ENCODE data around the gene BTN1A1.

Gene BTN1A1

DNA sequence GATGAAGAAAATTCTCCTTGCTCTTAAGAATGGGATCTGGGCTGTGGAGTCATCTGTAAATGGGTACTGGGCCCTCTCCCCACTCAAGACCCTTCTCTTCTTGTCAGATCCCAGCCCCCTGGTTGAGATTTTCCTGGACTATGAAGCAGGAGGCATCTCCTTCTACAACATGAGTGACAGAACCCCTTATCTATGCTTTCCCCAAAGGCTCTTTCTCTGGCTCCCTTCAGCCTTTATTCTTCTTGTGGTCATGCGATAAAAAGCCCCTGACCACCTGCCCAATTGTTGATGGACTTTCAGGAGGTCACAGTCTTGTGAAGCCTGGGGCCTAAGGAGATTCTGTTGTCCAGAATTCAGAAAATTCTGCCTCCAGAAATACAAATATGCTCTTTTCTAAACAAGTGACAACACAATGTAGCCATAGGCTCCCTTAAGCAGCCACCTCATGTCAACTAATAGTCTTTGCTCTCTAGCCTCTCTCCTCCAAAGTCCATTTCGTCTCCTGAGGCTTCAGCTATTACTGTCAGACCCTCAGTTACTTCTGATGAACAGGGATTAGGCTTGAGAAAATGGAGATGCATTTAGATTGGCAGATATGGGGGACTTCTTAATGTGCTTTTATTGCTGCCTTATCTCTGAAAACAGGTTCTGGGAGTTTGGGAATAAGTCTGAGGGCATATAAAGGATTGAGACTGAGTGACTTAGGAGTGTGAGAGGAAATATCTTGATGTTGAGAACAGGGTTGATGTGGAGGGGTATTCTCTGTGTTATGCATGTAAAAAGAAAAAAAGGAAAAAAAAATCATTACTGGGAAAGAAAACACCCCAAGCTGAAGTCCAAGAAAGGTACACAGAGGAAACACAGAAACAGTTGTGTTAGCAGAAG, 21.8 kb upstream of the BTN1A1 start:
- Histone ChIP-seq H3K4me1 (ENCODE audit: control insufficient read depth, low read depth, low read length) (peaks cover 25% of the 10 kb centered on the region), H3K9me3 (ENCODE audit: control insufficient read depth, low read depth, low read length) (no peaks in the 10 kb centered on the region), H3K36me3 (ENCODE audit: control insufficient read depth, low read depth, low read length) (no peaks in the 10 kb centered on the region), H3K4me3 (ENCODE audit: low read length) (no peak overlapping the region), H3K27me3 (ENCODE audit: control insufficient read depth, insufficient read depth, low read length) (no peaks in the 10 kb centered on the region), H3K9ac (ENCODE audit: low read length) (no peak overlapping the region), H3K27ac (ENCODE audit: low read length) (no peak overlapping the region)

DNA sequence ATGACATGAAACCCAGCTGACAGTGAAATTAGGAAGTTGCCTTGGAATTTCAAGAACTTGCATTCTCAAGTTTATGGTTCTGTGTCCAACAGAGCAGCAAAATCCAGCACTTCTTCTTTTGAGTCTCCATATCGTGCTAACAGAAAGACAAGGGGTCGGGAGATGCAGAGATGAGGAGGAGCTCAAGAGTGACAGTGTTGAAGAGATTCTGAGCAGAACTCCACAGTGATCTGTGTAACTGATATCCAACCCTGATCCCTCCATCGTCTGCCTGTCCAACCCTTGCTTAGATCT, 21.2 kb upstream of the BTN1A1 start:
- no peak overlapping the region for H3K27ac ChIP-seq (ENCODE audit: low read length)
- H3K9me3 ChIP-seq (ENCODE audit: control insufficient read depth, low read depth, low read length) = no peaks in the 10 kb centered on the region
- no peak overlapping the region for H3K4me3 ChIP-seq (ENCODE audit: low read length)
- H3K4me1 ChIP-seq (ENCODE audit: control insufficient read depth, low read depth, low read length) = peaks cover 23% of the 10 kb centered on the region
- no peaks in the 10 kb centered on the region for H3K27me3 ChIP-seq (ENCODE audit: control insufficient read depth, insufficient read depth, low read length)
- H3K9ac ChIP-seq (ENCODE audit: low read length) = no peak overlapping the region
- H3K36me3 ChIP-seq (ENCODE audit: control insufficient read depth, low read depth, low read length) = no peaks in the 10 kb centered on the region

DNA sequence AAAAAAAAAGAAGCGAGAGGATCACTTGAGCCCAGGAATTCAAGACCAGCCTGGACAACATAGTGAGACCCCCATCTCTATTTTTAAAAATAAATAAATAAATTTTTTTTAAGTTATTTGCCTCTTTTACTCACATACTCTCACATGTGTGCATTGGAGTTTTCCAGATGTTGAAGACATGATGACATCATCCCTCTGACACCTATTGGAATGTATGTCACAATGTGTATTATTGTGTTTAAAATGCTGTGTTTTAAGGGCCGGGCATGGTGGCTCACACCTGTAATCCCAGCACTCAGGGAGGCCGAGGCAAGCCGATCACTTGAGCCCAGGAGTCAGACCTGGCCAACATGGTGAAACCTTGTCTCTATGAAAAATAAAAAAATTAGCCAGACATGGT, 17.8 kb upstream of the BTN1A1 start:
- no peaks in the 10 kb centered on the region for H3K4me1 ChIP-seq (ENCODE audit: control insufficient read depth, low read depth, low read length)
- no peaks in the 10 kb centered on the region for H3K9me3 ChIP-seq (ENCODE audit: control insufficient read depth, low read depth, low read length)

DNA sequence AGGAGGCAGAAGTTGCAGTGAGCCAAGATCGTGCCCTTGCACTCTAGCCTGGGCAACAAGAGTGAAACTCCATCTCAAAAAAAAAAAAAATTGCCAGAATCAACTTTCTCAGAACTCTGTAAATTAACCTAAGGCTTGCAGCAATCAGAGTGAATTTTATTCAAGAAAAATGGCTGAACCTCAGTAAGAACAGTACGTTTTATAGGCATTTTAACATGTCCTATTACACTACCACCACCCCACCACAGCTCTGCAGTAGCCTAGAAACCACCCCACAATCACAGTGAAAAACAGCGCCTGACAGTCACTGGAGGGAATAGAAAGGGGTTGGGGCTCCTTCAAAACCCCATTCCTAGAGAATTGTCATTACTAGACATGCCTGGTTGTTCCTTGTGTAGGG, 16.4 kb upstream of the BTN1A1 start:
- Histone ChIP-seq H3K9ac (ENCODE audit: low read length) (no peak overlapping the region), H3K4me3 (ENCODE audit: low read length) (no peak overlapping the region), H3K9me3 (ENCODE audit: control insufficient read depth, low read depth, low read length) (no peaks in the 10 kb centered on the region), H3K27me3 (ENCODE audit: control insufficient read depth, insufficient read depth, low read length) (no peaks in the 10 kb centered on the region), H3K27ac (ENCODE audit: low read length) (no peak overlapping the region), H3K36me3 (ENCODE audit: control insufficient read depth, low read depth, low read length) (no peaks in the 10 kb centered on the region), H3K4me1 (ENCODE audit: control insufficient read depth, low read depth, low read length) (no peaks in the 10 kb centered on the region)

More for the DNA sequence above, 17.8 kb upstream of the BTN1A1 start:
- H3K27ac ChIP-seq (ENCODE audit: low read length) = no peak overlapping the region
- no peak overlapping the region for H3K9ac ChIP-seq (ENCODE audit: low read length)
- H3K4me3 ChIP-seq (ENCODE audit: low read length) = no peak overlapping the region
- H3K36me3 ChIP-seq (ENCODE audit: control insufficient read depth, low read depth, low read length) = no peaks in the 10 kb centered on the region
- no peaks in the 10 kb centered on the region for H3K27me3 ChIP-seq (ENCODE audit: control insufficient read depth, insufficient read depth, low read length)

DNA sequence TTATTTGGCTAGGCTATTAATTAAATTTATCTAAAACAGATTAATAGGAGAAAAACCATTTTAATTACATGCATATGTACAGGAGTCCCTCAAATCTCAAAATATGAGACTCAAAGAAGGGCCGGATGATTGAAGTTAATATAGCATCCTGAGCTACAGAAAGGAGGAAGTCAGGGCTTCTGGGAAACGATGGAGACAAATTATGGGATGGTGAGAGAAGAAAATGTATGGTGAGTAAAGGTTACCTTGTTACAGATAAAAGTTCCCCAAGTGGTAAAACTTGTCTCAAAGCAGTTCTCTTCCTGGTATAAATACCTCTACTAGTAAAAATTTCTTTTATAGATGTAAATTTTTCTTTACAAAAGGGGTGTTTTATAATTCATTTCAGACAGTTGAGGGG, 15.9 kb upstream of the BTN1A1 start:
- Histone ChIP-seq H3K27me3 (ENCODE audit: control insufficient read depth, insufficient read depth, low read length) (no peaks in the 10 kb centered on the region), H3K9me3 (ENCODE audit: control insufficient read depth, low read depth, low read length) (no peaks in the 10 kb centered on the region), H3K36me3 (ENCODE audit: control insufficient read depth, low read depth, low read length) (no peaks in the 10 kb centered on the region), H3K4me1 (ENCODE audit: control insufficient read depth, low read depth, low read length) (no peaks in the 10 kb centered on the region), H3K4me3 (ENCODE audit: low read length) (no peak overlapping the region), H3K9ac (ENCODE audit: low read length) (no peak overlapping the region), H3K27ac (ENCODE audit: low read length) (no peak overlapping the region)

DNA sequence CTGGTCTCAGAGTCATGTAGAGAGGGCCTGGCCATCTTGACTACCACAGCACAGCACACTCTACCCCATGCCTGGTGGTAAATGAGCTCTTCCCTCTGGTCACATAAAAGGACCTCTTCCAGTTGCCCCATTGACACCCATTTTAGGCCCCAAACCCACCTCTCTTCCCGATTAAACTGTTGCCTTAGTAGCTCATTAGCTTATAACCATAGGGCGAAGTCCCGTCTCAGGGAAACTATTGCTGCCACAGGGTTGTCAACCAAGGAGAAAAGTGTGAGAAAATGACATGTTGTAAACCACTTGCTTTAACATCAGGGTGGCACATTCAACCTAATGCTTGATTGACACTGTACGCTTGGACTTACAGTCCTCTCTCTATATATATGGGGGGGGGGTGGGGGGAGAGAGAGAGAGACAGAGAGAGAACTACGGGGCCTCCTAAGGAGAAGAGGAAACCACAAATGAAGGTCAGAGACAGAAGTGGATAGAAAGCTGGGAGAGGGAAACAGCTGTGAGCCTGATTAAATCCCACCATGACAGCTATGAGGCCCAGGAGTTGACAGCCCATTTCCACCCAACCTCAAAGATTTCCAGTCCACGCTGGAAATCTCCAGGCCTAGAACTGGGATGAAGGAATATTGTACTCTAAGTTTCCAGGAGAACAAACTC, 14.9 kb upstream of the BTN1A1 start:
- Histone ChIP-seq H3K4me1 (ENCODE audit: control insufficient read depth, low read depth, low read length) (no peaks in the 10 kb centered on the region), H3K36me3 (ENCODE audit: control insufficient read depth, low read depth, low read length) (no peaks in the 10 kb centered on the region), H3K9ac (ENCODE audit: low read length) (no peak overlapping the region), H3K27ac (ENCODE audit: low read length) (no peak overlapping the region), H3K9me3 (ENCODE audit: control insufficient read depth, low read depth, low read length) (no peaks in the 10 kb centered on the region), H3K27me3 (ENCODE audit: control insufficient read depth, insufficient read depth, low read length) (no peaks in the 10 kb centered on the region), H3K4me3 (ENCODE audit: low read length) (no peak overlapping the region)

DNA sequence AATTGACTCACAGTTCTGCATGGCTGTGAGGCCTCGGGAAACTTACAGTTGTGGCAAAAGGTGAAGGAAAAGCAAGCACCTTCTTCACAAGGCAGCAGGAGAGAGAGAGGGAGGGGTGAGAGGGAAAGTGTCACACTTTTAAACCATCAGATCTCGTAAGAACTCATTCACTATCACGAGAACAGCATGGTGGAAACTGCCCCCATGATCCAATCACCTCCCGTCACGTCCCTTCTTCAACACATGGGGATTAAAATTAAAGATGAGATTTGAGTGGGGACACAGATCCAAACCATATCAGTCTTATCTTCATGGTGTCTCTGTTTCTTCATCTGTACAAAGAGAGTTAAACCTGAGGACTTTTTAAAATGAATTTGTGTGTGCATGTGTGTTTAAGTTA, 13.7 kb upstream of the BTN1A1 start:
- H3K9ac ChIP-seq (ENCODE audit: low read length) = no peak overlapping the region
- H3K27me3 ChIP-seq (ENCODE audit: control insufficient read depth, insufficient read depth, low read length) = no peaks in the 10 kb centered on the region
- H3K4me1 ChIP-seq (ENCODE audit: control insufficient read depth, low read depth, low read length) = no peaks in the 10 kb centered on the region
- no peak overlapping the region for H3K27ac ChIP-seq (ENCODE audit: low read length)
- no peaks in the 10 kb centered on the region for H3K9me3 ChIP-seq (ENCODE audit: control insufficient read depth, low read depth, low read length)
- no peaks in the 10 kb centered on the region for H3K36me3 ChIP-seq (ENCODE audit: control insufficient read depth, low read depth, low read length)
- H3K4me3 ChIP-seq (ENCODE audit: low read length) = no peak overlapping the region

DNA sequence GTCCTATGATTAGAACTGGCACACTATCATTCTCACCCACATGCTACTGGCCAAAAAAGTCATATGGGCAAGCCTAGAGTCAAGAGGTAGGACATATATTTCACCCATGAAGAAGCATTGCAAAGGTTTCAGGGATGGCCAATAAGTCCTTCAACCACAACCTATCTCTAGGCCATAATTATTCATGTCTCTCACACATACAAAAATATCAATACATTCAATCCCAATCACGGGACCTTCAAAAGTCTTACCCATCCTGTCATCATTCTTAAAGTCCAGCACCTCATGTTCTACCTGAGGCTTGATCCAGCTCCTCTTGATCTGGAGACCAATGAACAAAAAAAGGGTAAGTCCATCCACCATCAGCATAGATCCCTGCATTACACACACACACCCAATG, 12.6 kb upstream of the BTN1A1 start:
- H3K27me3 ChIP-seq (ENCODE audit: control insufficient read depth, insufficient read depth, low read length) = no peaks in the 10 kb centered on the region
- H3K4me3 ChIP-seq (ENCODE audit: low read length) = no peak overlapping the region
- H3K9ac ChIP-seq (ENCODE audit: low read length) = no peak overlapping the region
- H3K27ac ChIP-seq (ENCODE audit: low read length) = no peak overlapping the region
- no peaks in the 10 kb centered on the region for H3K4me1 ChIP-seq (ENCODE audit: control insufficient read depth, low read depth, low read length)
- no peaks in the 10 kb centered on the region for H3K9me3 ChIP-seq (ENCODE audit: control insufficient read depth, low read depth, low read length)
- H3K36me3 ChIP-seq (ENCODE audit: control insufficient read depth, low read depth, low read length) = no peaks in the 10 kb centered on the region

DNA sequence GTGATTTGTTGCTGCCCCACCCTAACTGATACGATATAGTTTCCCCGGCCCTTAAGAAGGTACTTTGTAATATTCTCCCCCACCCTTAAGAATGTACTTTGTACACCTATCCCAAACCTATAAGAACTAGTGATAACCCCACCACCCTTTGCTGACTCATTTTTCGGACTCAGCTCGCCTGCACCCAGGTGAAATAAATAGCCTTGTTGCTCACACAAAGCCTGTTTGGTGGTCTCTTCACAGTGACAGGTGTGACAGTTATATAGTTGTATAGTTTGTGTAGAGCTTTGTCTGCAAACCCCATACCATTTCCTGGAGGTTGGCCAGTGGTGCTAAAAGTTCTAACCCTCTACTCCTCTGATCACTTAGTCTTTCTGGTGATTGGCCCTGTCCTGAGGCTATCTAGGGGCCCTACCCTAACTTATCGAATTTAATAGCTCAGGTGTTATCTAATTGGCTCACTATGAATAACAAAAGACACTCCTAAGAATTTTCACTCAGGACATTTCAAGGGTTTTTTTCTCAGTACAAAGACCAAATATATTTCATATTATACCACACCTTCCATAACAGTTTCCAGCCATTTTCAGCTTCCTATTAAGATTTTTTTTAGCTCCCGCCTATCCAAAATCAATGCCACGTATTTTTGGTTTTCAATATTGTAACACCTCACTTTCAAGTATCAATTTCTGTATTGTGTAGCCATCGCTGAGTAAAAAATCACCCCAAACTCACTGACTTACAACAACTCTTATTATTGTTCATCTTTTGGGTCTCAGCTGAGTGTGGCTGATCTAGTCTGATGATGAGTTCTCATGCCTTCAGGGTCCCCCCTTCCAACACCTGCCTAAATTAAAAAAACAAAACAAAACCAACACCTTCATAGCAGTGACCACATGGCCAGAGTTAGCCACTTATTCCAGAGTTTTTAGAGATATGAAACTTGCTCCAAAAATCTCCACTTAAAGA, 9.8 kb upstream of the BTN1A1 start:
- H3K4me3 ChIP-seq (ENCODE audit: low read length) = no peak overlapping the region
- no peaks in the 10 kb centered on the region for H3K27me3 ChIP-seq (ENCODE audit: control insufficient read depth, insufficient read depth, low read length)
- no peak overlapping the region for H3K27ac ChIP-seq (ENCODE audit: low read length)
- no peaks in the 10 kb centered on the region for H3K9me3 ChIP-seq (ENCODE audit: control insufficient read depth, low read depth, low read length)
- no peaks in the 10 kb centered on the region for H3K4me1 ChIP-seq (ENCODE audit: control insufficient read depth, low read depth, low read length)
- H3K9ac ChIP-seq (ENCODE audit: low read length) = no peak overlapping the region
- H3K36me3 ChIP-seq (ENCODE audit: control insufficient read depth, low read depth, low read length) = no peaks in the 10 kb centered on the region

DNA sequence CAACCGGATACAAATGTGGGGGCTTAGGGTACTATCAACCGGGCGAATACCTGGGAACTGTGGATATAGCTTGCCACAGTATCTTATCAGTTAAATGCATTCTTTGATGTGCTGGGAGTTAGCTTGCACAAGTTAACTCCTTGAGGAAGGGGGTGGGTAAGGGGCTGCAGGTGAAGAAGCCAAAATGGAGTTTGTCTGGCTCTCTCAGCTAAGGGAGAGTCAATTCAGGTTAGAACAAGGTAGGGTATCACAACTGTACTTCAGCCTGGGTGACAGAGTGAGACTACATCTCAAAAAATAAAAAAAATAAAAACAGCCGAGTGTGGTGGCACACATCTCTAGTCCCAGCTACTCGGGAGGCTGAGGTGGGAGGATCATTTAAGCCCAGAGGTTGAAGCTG, 8.5 kb upstream of the BTN1A1 start:
- Histone ChIP-seq H3K27me3 (ENCODE audit: control insufficient read depth, insufficient read depth, low read length) (no peaks in the 10 kb centered on the region), H3K36me3 (ENCODE audit: control insufficient read depth, low read depth, low read length) (no peaks in the 10 kb centered on the region), H3K4me3 (ENCODE audit: low read length) (no peak overlapping the region), H3K9ac (ENCODE audit: low read length) (no peak overlapping the region), H3K9me3 (ENCODE audit: control insufficient read depth, low read depth, low read length) (no peaks in the 10 kb centered on the region), H3K4me1 (ENCODE audit: control insufficient read depth, low read depth, low read length) (no peaks in the 10 kb centered on the region), H3K27ac (ENCODE audit: low read length) (no peak overlapping the region)

DNA sequence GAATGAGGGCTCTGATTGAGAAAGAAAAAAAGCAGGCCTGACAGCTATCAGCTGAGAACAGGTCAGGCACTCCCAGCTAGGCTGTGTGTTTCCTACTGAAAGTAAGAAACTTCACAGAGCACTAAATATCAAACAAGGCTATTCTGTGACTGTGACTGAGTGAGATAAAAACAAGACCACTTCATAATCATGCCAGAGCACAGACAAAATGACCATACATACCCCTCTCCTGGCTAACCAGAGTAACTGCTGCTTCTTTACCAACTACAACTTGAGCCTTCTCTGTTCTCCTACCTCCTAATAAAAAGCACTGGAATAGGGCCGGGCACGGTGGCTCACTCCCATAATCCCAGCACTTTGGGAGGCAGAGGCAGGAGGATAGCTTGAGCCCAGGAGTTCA, 6.8 kb upstream of the BTN1A1 start:
- Histone ChIP-seq H3K27ac (ENCODE audit: low read length) (no peak overlapping the region), H3K9me3 (ENCODE audit: control insufficient read depth, low read depth, low read length) (no peaks in the 10 kb centered on the region), H3K36me3 (ENCODE audit: control insufficient read depth, low read depth, low read length) (no peaks in the 10 kb centered on the region), H3K9ac (ENCODE audit: low read length) (no peak overlapping the region), H3K4me3 (ENCODE audit: low read length) (no peak overlapping the region), H3K27me3 (ENCODE audit: control insufficient read depth, insufficient read depth, low read length) (no peaks in the 10 kb centered on the region), H3K4me1 (ENCODE audit: control insufficient read depth, low read depth, low read length) (no peaks in the 10 kb centered on the region)
